Measurements from ENCODE around the gene CAPN11.

CAPN11 gene

DNA sequence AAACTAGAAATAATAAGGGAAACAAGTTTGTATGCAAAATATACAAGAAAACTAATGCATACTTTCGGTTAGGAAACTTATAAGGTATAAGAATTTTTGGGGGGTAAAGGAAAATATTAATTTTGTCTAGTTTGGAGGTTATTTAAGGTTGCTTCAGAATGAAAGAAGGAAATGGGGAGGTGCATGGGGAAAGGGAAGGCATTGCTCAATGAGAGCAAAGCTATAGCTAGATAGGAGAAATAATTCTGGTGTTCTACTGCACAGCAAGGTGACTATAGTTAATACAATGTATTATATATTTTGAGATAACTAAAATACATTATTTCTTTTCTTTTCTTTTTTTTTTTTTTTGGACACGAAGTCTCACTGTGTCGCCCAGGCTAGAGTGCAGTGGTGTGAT is 52.7 kb downstream of the CAPN11 start:
- no peak for DNase-seq (ENCODE audit: low read depth)

DNA sequence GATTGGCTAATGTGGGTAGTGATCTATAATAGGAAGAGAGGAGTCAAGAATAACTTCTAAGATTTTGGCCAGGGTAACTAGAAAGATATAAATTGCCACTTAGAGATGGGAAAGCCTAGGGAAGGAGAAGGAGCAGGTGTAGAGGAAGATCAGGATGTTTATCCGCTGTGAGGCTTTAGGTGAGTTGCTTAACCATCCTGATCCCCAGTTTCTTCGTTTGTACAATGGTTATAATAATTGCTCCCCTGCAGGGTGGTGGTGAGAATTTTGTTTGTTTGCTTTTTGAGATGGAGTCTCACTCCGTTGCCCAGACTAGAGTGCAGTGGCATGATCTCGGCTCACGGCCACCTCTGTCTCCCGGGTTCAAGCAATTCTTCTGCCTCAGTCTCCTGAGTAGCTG is 55.7 kb downstream of the CAPN11 start:
- no peak for DNase-seq (ENCODE audit: low read depth)

GRCh38 chr6:44216677-44217331 is 58.2 kb downstream of the CAPN11 start, which contains the start of gene MYMX:
Gene MYMX, plus strand, starts transcription at chr6:44216926. Its CDS starts 546 bp downstream, at chr6:44217472.
- DNase-seq (ENCODE audit: low read depth), result no peak

DNA sequence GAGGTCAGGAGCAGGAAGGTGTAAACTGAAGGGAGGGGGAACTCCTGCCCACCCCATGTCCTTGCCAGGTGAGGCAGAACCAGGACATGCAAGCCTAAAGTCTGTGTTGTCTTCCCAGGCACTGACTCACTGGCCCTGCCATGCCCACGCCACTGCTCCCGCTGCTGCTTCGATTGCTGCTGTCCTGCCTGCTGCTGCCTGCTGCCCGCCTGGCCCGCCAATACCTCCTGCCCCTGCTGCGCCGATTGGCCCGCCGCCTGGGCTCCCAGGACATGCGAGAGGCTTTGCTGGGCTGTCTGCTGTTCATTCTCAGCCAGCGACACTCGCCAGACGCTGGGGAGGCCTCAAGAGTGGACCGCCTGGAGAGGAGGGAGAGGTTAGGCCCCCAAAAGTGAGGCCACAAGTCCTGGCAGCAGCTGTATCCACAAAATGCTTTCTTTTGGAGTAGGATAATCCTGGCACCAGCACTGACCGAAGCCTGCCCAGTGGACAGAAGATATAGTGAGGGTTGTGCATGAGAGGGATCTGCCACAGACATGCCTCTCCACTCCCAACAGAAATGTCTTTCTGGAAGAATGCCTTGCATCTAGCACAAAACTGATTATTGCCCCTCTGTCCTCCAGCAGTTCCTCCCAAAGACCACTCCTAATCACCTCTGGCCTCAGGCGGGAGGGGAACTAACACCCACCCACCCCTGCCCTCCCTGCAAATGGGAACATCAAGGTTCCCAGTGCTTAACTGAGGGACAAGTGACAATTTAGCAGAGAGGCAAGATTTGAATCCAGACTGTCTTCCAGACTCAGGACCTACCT is 58.9 kb downstream of the CAPN11 start:
- DNase-seq (ENCODE audit: low read depth), result no peak

DNA sequence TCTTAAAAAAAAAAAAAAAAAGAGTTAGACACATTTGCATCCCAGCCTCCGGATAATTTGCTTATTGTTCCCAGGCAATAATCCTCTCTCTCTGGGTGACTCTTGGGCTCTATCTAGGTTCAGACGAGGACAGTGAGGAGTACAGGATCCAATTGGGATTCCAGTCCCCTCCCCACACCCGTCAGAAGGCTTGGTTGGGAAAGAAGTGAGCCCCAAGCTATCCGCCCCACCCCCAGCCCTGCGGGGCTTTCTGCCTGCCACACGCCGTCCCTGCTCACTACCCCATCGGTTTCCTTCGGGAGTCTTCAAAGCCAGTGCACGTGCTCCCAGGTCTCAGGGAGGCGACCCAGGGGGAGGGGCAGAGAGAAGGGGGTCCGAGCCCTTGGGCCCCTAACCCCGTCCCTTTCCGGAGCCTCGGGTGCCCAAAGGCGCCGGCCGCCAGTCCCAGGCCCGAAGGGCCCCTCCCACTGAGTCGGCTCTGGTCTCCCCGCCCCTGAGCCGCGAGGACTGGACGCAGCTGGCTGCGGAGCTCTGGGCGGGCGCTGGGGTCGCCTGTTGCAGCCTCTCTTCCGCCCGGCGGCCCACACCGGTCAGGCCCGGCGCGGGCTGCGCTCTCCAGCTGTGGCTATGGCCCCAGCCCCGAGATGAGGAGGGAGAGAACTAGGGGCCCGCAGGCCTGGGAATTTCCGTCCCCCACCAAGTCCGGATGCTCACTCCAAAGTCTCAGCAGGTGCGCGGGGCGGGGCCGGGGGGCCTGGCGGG is 60.6 kb downstream of the CAPN11 start:
- DNase-seq (ENCODE audit: low read depth), result no peak

GRCh38 chr6:44219815-44220784 is 61.5 kb downstream of the CAPN11 start:
- no peak for DNase-seq (ENCODE audit: low read depth)

GRCh38 chr6:44220913-44221290 is 62.3 kb downstream of the CAPN11 start:
- no peak for DNase-seq (ENCODE audit: low read depth)

DNA sequence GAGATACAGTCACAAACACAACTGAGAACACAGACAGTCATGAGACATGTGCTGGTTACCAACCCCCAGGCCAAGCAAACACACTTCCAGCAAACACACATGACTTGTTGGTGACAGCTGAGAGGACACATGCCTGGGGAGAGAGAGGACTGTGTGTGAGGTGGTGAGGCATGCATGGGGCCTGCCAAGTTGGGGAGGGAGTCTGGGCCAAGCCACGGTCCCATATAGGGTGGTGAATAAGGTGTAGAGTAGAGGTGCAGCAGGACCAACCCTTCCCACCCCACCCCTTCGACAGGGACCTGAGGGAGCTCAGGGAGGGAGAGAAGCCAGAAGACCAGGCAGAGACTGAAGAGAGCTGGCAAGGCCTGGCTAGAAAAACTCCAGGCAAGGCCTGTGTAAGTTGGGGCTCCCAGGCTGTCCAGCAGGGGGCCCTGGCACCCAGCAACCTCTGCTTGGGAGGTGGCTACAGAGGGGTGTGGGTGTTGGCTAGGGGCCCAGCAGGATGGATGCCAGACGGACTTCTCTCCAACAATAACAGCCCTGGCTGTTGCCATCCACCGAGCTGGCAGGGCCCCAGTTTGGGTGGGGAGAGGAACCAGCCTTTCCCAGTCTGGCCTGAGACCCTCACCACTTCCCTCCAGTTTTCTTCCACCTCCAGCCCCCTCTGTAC is 62.8 kb downstream of the CAPN11 start:
- DNase-seq (ENCODE audit: low read depth), result no peak

GRCh38 chr6:44221961-44222335 is 63.3 kb downstream of the CAPN11 start:
- DNase-seq (ENCODE audit: low read depth), result no peak

DNA sequence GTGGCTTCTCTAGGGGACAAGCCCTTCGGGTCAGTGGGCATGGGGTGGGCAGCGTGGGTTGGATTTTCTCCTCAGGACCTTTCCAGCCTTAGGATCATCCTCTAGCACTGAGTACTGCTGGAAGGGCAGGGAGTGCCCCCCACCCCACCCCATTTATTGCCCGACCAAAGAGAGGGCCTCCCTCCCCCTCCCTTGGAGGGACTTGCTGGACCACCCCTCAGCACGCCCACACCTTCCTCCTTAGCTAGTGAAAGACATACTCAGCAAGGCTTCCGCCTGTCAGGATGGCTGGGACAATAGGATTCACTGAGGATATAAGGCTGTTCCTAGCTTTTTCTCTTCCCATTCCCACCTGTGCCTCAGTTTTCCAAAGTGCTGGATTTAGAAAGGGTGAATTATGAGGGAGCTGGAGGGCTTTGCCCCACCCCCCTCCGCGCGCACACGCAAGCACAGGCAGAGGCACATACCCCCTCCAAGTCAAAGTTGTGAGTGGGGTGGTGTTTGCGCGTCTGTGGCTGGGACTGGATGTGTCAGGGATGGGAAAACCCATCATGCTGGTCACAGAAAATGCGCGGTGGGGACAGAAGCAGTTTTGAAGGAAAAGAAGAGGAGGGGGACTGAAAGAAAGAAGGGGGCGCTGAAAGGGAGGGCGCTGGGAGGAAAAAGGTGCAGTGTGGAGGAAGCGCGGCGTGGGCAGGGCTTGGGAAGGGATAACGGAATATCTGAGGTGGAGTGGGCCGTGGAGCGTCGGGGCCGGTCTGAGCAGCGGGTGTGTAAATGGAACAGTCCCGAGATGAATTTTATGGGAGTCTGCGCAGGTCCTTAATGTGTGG is 64.1 kb downstream of the CAPN11 start:
- DNase-seq (ENCODE audit: low read depth), result no peak

- peak; percentile 67 for DNase-seq (ENCODE audit: low read depth)
Measured at GRCh38 chr6:44223319-44224028, 64.9 kb downstream of the CAPN11 start, which contains the start of gene SLC29A1. Gene SLC29A1, plus strand, starts transcription at chr6:44223595. Its CDS starts 3,719 bp downstream, at chr6:44227314.

DNA sequence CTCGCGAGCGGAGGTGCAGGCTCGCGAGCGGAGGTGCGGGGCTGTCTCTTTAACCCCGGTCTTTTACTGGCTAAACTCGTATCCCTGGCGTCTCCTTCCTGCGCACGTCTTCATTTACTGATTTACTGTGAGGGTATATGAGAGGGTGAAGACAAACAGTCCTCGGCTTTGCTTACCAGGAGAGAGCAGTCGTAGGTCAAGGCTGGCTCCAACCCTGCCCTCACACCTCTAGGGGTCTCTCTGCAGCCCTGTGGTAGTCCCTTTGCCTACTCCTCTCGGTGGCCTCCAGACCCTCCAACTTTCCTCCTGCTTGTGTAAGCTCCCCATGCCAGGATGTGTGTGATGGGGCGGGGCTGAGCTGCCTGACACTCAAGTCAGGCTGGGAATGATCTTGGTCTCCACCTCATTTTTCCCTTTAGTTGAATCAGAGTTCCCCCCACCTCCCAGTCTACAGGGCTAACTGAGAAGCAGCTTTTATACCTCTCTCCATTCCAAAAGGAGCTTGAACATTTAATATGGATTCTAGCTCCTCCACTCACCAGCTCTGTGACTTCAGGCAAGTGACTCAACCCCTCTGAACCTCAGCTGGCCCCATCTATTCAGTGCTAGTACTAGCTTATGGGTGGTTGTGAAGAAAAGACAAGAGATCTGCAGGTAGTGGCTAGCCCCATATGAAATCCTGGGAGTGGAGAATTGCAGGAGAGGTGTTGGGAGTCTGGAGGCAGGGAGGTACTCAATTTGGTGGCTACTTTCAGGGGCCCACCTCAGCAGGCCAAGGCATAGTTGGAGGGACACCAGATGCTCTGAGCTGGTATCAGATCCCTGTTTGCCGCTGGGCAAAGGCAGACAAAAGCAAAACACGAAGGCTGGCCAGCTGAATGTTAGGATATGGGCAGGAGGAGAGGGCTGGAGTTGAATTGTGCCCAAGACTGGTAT is 65.7 kb downstream of the CAPN11 start:
- no peak for DNase-seq (ENCODE audit: low read depth)

- DNase-seq (ENCODE audit: low read depth), result no peak
Measured at GRCh38 chr6:44224965-44225305, 66.3 kb downstream of the CAPN11 start.

DNA sequence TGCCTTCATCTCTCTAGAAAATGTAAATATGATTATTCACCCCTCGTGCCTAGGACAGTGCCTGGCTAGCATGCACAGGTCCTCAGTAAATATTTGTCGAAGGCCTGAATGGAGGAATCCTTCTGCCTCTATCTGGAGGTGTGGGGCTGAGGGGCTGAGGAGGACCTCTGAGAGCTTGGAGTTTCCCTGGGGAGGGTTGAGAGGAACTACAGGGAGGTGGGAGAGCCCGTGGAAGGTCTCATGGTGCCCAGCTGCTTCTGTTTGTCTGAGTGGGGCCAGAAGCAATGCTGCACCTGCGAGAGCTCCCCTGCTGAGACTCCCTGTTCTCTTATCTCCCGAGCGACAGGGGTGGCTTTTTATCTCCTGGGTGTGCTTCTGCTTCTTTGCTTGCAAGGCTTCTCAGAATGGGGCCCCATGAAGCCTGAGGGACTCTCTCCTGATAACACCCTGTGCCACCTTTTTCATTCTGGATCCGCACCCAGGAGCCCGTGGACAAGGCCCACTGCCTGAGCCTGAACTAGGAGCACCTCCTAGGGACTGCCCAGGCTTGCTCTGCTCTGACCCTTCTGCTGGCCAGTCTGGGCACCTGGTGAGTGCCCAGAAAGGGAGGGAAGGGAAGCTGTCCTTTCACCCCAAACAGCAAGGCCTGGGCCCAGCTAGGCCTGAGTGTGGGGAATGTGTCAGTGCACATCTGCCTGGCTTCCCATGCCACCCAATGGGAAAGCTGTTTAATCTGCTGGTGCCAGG is 67.1 kb downstream of the CAPN11 start:
- DNase-seq (ENCODE audit: low read depth), result no peak

GRCh38 chr6:44226368-44227147 is 67.9 kb downstream of the CAPN11 start:
- no peak for DNase-seq (ENCODE audit: low read depth)

- DNase-seq (ENCODE audit: low read depth), result no peak
Measured at GRCh38 chr6:44227148-44227793, 68.7 kb downstream of the CAPN11 start.
